Subcutaneous adipose tissue (tissue), 4 donors: Measurements from ENCODE around the gene MPP1. TPM values are rescaled to one million over a fixed set of nuclear protein-coding genes. Genes with fewer than 3 reads are reported as not detected.

Experiments used
- CTCF ChIP-seq: fragments of 450-650 bp; IDR thresholded peaks from one replicate; pipeline ENCODE4 v1.5.1; 2016; ENCODE audit warnings: low read depth, mild to moderate bottlenecking, control low read depth, antibody characterized with exemption, moderate library complexity
- total RNA-seq, 4 donors: library from RNA; depleted of rRNA; stranded (reverse); fragments of >200 nt; gene quantifications; one replicate each; pipeline ENCODE4 v1.1.0, GENCODE V29; 2016

Gene MPP1
- total RNA-seq, 4 donors from 2014 or later, result 40.9 to 106 (median 55.3) TPM

GRCh38 chrX:154751669-154752271 is 53.5 kb downstream of the MPP1 start:
- no peak for TF ChIP-seq CTCF

- TF ChIP-seq CTCF, result no peak
These were observed 54.0 kb downstream of the MPP1 start for GRCh38 chrX:154751203-154751668.

GRCh38 chrX:154750301-154751202 is 54.7 kb downstream of the MPP1 start, which contains the start of gene GAB3:
TSS of gene GAB3 (minus strand) at chrX:154751077. CDS start at chrX:154751025, 52 bp downstream.
- TF ChIP-seq CTCF, result no peak

GRCh38 chrX:154749856-154750255 is 55.4 kb downstream of the MPP1 start:
- TF ChIP-seq CTCF, result no peak

GRCh38 chrX:154748712-154749339 is 56.5 kb downstream of the MPP1 start:
- TF ChIP-seq CTCF, result no peak

GRCh38 chrX:154742613-154743012 is 62.7 kb downstream of the MPP1 start:
- no peak for TF ChIP-seq CTCF
